K562 (cell line): ENCODE measurements around the gene SH3TC1. TPM values are rescaled to one million over a fixed set of nuclear protein-coding genes. Genes with fewer than 3 reads are reported as not detected.

ENCODE experiments used
- ATF1 ChIP-seq, 2 experiments: fragments of 450-650 bp in 1 of 2; IDR thresholded peaks; 2 replicates each; pipeline ENCODE4 v1.6.1; 2016; ENCODE audit warnings: missing compliant biosample characterization in 1 of 2, missing genetic modification characterization in 1 of 2
- CBX8 ChIP-seq: fragments of 200-600 bp; sonication (generic); IDR thresholded peaks from 2 replicates; pipeline ENCODE4 v1.6.1; 2012; ENCODE audit warnings: borderline replicate concordance, mixed run types, low read depth, mild to moderate bottlenecking, moderate library complexity, mixed read lengths, low read length, control low read depth, inconsistent platforms; ENCODE audit not compliant: poor library complexity, severe bottlenecking; ENCODE audit errors: extremely low read depth
- ETV1 ChIP-seq: fragments of 450-650 bp; conservative IDR thresholded peaks from 2 replicates; pipeline ENCODE4 v1.6.1; 2016; ENCODE audit warnings: missing genetic modification characterization, control low read depth, low read depth, missing compliant biosample characterization
- MEIS2 ChIP-seq: fragments of 450-650 bp; IDR thresholded peaks from 2 replicates; pipeline ENCODE4 v1.6.1; 2014; ENCODE audit warnings: mild to moderate bottlenecking; ENCODE audit not compliant: partially characterized antibody
- NR2C2 ChIP-seq, 2 experiments: fragments of 200-800 bp in 1 of 2; sonication (Bioruptor generic) in 1 of 2; sonication (generic) in 1 of 2; formaldehyde crosslinking in 1 of 2; IDR thresholded peaks; 2 replicates each; pipeline versions ENCODE4 v1.6.1 to v1.8.0; 2016 to 2022; ENCODE audit warnings: mild to moderate bottlenecking in 1 of 2, missing compliant biosample characterization in 1 of 2, missing genetic modification characterization in 1 of 2, missing genetic modification reagents in 1 of 2
- PCBP1 ChIP-seq: fragments of 200-400 bp; formaldehyde crosslinking; IDR thresholded peaks from 2 replicates; pipeline ENCODE4 v1.6.1; 2018; ENCODE audit warnings: mild to moderate bottlenecking, low read depth, low read length; ENCODE audit not compliant: poor library complexity, severe bottlenecking
- PHF20 ChIP-seq: fragments of 450-650 bp; IDR thresholded peaks from 2 replicates; pipeline ENCODE4 v1.6.1; 2018; ENCODE audit not compliant: partially characterized antibody
- PPARD ChIP-seq: fragments of 250-450 bp; sonication (Bioruptor Pico); IDR thresholded peaks from 2 replicates; pipeline ENCODE4 v1.8.0; 2022; ENCODE audit warnings: inconsistent platforms, mild to moderate bottlenecking, moderate library complexity
- SMARCE1 ChIP-seq: fragments of 450-650 bp; IDR thresholded peaks from 2 replicates; pipeline ENCODE4 v1.7.1; 2016; ENCODE audit warnings: mild to moderate bottlenecking
- ZFP1 ChIP-seq: fragments of 450-650 bp; formaldehyde crosslinking; IDR thresholded peaks from 2 replicates; pipeline ENCODE4 v1.4.0; 2020; ENCODE audit warnings: mild to moderate bottlenecking, mixed read lengths
- ZNF354B ChIP-seq: fragments of 250-450 bp; sonication (Bioruptor Pico); IDR thresholded peaks from 2 replicates; pipeline ENCODE4 v1.4.0; 2020
- ZNF644 ChIP-seq: fragments of 200-800 bp; sonication (Bioruptor generic); IDR thresholded peaks from 2 replicates; pipeline ENCODE4 v1.6.1; 2016; ENCODE audit warnings: low read depth, missing genetic modification characterization, missing compliant biosample characterization
- polyA plus RNA-seq, 8 experiments: library from polyadenylated mRNA; depleted of rRNA in 4 of 8; stranded (reverse) in 5 of 8; unstranded in 3 of 8; fragments of >200 nt; fragmentation: Nextera tagmentation in 2 of 8; fragmentation: Illumina TruSeq in 1 of 8; extraction: Ambion mirVana in 2 of 8; extraction: Trizol in 1 of 8; gene quantifications; 2 replicates each; pipeline versions ENCODE4 v1.2.1 to v1.2.3, GENCODE V29; 2011 to 2014; ENCODE audit warnings: inconsistent platforms in 1 of 8, missing spikeins in 1 of 8
- total RNA-seq, 7 experiments: library from RNA; depleted of rRNA in 6 of 7; stranded (reverse); fragments of >200 nt in 6 of 7; fragmentation: Illumina TruSeq in 2 of 7; extraction: Trizol in 2 of 7; gene quantifications; 2 replicates each; pipeline versions ENCODE4 v1.2.1 to v1.2.3, GENCODE V29; 2011 to 2021; ENCODE audit warnings: low replicate concordance in 1 of 7
- TF ChIP-seq, protein P1 (sequence below): fragments of 450-650 bp; formaldehyde crosslinking; conservative IDR thresholded peaks from 2 replicates; pipeline ENCODE4 v1.4.0; 2022; ENCODE audit warnings: mild to moderate bottlenecking, missing genetic modification characterization
- TF ChIP-seq, protein P2 (sequence below): sonication (generic); formaldehyde crosslinking; IDR thresholded peaks from 2 replicates; pipeline ENCODE4 v1.8.0; 2023; ENCODE audit warnings: mild to moderate bottlenecking, missing genetic modification reagents
- TF ChIP-seq, protein P3 (sequence below): fragments of 250-450 bp; sonication (Bioruptor Pico); IDR thresholded peaks from 2 replicates; pipeline ENCODE4 v1.9.0; 2021; ENCODE audit warnings: mild to moderate bottlenecking, inconsistent platforms
- TF ChIP-seq, protein P4 (sequence below): IDR thresholded peaks from 2 replicates; pipeline ENCODE4 v1.6.1; 2011; ENCODE audit warnings: borderline replicate concordance, low read depth, mild to moderate bottlenecking, moderate library complexity, low read length; ENCODE audit not compliant: insufficient read depth, poor library complexity, severe bottlenecking

SH3TC1 gene
- total and polyA plus RNA-seq, 9 of the 15 experiments (the other 6 are each of a cell fraction or from before 2014, with no cell fraction given), result 0.04 to 2.1 (median 0.48) TPM; not detected in 1

DNA sequence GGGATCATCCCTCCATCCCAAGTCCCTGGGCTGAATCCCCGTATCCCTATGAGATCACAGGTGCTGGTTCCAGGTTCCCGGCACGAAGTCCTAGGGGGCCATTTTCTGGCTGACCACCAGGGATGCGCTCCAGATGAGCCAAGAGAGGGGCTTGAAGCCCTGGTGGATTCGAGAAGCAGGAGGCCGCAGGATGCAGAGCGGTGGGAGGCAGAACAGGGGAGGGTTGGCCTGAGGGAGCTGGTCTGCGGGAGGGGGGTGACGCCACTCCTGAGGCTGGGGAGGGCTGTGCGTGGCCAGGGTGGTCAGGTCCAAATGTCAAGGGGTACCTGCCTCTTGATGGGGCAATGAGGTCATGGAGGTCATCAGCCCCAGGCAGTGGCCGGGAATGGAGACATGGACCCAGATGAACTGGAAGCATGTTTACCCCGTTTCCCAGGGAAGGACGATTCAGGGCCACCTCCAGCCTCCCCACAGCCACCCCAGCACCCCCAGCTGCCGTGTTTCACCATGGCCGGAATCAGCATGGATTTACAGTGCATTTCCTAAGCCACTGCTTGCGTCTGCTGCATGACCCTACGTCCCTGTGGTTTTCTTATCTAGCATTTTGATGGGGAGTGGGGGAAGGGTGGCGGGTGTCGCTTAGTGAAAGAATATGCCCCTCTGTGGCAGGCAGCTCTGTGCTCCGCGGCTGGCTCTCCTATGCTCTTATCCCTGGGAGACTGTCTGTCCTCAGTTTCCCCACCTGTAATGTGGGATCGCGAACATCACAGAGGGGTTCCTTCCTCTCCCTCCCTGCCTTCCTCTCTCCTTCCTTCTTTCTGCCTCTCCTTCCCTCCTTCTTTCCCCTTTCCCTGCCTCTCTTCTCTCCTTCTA, 53.4 kb downstream of the SH3TC1 start (continued):
- TF ChIP-seq, protein P1, sequence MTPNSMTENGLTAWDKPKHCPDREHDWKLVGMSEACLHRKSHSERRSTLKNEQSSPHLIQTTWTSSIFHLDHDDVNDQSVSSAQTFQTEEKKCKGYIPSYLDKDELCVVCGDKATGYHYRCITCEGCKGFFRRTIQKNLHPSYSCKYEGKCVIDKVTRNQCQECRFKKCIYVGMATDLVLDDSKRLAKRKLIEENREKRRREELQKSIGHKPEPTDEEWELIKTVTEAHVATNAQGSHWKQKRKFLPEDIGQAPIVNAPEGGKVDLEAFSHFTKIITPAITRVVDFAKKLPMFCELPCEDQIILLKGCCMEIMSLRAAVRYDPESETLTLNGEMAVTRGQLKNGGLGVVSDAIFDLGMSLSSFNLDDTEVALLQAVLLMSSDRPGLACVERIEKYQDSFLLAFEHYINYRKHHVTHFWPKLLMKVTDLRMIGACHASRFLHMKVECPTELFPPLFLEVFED, result peak; percentile 86
- TF ChIP-seq PHF20, result no peak
- no peak for TF ChIP-seq ZNF644
- TF ChIP-seq ATF1 (CRISPR knock-in tag; IDR thresholded peaks at IDR 0.05), result no peak
- peak; percentile 87 for TF ChIP-seq ATF1 (tag; IDR thresholded peaks at IDR 0.05)
- peak; percentile 79; the same call in 1 of the 2 replicates for TF ChIP-seq SMARCE1
- TF ChIP-seq MEIS2, result peak; percentile 63
- no peak for TF ChIP-seq ZNF354B
- TF ChIP-seq, protein P2, sequence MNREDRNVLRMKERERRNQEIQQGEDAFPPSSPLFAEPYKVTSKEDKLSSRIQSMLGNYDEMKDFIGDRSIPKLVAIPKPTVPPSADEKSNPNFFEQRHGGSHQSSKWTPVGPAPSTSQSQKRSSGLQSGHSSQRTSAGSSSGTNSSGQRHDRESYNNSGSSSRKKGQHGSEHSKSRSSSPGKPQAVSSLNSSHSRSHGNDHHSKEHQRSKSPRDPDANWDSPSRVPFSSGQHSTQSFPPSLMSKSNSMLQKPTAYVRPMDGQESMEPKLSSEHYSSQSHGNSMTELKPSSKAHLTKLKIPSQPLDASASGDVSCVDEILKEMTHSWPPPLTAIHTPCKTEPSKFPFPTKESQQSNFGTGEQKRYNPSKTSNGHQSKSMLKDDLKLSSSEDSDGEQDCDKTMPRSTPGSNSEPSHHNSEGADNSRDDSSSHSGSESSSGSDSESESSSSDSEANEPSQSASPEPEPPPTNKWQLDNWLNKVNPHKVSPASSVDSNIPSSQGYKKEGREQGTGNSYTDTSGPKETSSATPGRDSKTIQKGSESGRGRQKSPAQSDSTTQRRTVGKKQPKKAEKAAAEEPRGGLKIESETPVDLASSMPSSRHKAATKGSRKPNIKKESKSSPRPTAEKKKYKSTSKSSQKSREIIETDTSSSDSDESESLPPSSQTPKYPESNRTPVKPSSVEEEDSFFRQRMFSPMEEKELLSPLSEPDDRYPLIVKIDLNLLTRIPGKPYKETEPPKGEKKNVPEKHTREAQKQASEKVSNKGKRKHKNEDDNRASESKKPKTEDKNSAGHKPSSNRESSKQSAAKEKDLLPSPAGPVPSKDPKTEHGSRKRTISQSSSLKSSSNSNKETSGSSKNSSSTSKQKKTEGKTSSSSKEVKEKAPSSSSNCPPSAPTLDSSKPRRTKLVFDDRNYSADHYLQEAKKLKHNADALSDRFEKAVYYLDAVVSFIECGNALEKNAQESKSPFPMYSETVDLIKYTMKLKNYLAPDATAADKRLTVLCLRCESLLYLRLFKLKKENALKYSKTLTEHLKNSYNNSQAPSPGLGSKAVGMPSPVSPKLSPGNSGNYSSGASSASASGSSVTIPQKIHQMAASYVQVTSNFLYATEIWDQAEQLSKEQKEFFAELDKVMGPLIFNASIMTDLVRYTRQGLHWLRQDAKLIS (CRISPR knock-in tag), result no peak
- no peak for TF ChIP-seq PCBP1
- TF ChIP-seq, protein P3, sequence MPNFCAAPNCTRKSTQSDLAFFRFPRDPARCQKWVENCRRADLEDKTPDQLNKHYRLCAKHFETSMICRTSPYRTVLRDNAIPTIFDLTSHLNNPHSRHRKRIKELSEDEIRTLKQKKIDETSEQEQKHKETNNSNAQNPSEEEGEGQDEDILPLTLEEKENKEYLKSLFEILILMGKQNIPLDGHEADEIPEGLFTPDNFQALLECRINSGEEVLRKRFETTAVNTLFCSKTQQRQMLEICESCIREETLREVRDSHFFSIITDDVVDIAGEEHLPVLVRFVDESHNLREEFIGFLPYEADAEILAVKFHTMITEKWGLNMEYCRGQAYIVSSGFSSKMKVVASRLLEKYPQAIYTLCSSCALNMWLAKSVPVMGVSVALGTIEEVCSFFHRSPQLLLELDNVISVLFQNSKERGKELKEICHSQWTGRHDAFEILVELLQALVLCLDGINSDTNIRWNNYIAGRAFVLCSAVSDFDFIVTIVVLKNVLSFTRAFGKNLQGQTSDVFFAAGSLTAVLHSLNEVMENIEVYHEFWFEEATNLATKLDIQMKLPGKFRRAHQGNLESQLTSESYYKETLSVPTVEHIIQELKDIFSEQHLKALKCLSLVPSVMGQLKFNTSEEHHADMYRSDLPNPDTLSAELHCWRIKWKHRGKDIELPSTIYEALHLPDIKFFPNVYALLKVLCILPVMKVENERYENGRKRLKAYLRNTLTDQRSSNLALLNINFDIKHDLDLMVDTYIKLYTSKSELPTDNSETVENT (CRISPR knock-in tag), result no peak
- TF ChIP-seq ETV1 (tag), result peak; percentile 88
- TF ChIP-seq, protein P4, sequence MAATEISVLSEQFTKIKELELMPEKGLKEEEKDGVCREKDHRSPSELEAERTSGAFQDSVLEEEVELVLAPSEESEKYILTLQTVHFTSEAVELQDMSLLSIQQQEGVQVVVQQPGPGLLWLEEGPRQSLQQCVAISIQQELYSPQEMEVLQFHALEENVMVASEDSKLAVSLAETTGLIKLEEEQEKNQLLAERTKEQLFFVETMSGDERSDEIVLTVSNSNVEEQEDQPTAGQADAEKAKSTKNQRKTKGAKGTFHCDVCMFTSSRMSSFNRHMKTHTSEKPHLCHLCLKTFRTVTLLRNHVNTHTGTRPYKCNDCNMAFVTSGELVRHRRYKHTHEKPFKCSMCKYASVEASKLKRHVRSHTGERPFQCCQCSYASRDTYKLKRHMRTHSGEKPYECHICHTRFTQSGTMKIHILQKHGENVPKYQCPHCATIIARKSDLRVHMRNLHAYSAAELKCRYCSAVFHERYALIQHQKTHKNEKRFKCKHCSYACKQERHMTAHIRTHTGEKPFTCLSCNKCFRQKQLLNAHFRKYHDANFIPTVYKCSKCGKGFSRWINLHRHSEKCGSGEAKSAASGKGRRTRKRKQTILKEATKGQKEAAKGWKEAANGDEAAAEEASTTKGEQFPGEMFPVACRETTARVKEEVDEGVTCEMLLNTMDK, result no peak
- no peak for TF ChIP-seq ZFP1 (CRISPR knock-in tag)
- no peak for TF ChIP-seq CBX8
- TF ChIP-seq PPARD (CRISPR knock-in tag), result no peak
- TF ChIP-seq NR2C2 (CRISPR knock-in tag; IDR thresholded peaks at IDR 0.05), result no peak
- TF ChIP-seq NR2C2 (tag; IDR thresholded peaks at IDR 0.05), result peak; percentile 86
